Heart left ventricle (tissue), 13 donors: ENCODE results near the gene PHACTR1.

Source experiments
- POLR2A ChIP-seq, 2 donors: fragments of 450-650 bp; IDR thresholded peaks; one replicate each; pipeline ENCODE4 v1.6.1; 2017; ENCODE audit warnings: antibody characterized with exemption in 2 of 2, mild to moderate bottlenecking in 2 of 2, moderate library complexity in 2 of 2
- TF ChIP-seq, protein P1 (sequence below), 12 donors: fragments of 200-600 bp; sonication (generic) in 4 of 12; IDR thresholded peaks; one replicate each; pipeline versions ENCODE4 v1.5.0 to v1.8.0; 2018 to 2022; ENCODE audit warnings: antibody characterized with exemption in 12 of 12, mild to moderate bottlenecking in 5 of 12
- donor health status: ischemic (EF 13 %, LVEDD 7.1; RV severe dilation, severe dysfunction).
- donor health status: DM: no; HTN: yes; CAD: no.
- donor health status: DM: no; HTN: no; CAD: no.
- donor health status: ischemic (EF 25% LVEDD 6.9; RV normal size, moderate dysfunction).
- donor health status: ischemic (EF 25% LVEDD 5.7; RV mildly dilated, moderate dysfunction).
- donor health status: ischemic (EF 35%, LVEDD 5.7; RV mildly dilated, moderate dysfunction).
- donor health status: nonischemic (EF 11% LVEDD 7.7; RV severe dilation, severe dysfunction).
- donor health status: DM: yes; HTN: yes; CAD: no.
- donor health status: PGD.
- donor health status: ischemic (EF 29% LVEDD 5.4; RV normal size, mild dysfunction).
- donor health status: nonischemic (EF 23%, LVEDD 6.1; RV moderate dilation, normal function).

DNA sequence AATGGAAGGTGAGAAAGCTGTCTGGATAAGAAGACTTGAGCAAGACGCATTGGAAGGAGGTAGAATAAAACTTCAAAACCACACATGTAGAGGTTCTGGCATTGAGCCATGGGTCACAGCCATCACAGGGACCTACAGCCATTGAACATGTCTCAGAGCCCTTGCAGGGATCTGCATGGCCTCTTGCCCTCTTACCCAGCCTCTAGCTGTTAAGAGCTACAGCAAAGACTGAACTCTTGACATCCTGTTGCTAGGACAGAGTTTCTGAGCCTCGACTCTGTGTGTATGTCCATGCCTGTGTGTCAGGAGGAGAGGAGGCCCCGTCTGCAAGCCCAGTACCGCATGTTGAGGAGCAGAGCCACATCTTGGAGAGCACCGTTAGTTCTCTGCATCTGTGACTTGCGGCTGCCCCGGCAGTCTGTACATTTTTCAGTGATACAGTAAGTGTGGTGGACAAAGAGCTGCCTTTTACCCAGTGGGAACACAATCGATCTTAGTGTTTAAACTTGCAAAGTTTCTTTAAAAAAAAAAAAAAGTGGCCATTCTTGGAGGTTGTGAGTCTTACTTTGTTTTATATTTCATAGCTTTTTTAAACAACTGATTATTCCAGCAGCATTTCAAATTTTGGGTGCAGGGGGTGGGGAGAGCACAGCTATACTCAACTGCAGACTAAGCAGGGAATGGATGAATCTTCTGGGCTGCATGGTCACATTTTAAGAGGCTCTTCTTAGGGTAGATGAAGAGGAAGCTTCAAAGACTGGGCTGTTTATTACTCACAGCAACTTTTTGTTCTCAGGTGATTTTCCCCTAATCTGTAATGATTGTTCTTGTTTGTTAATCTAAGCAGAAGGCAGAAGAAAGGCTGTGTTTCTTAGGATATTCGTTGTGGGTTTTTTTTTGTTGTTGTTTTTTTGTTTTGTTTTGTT is 523.2 kb downstream of the PHACTR1 start:
- no peak for TF ChIP-seq POLR2A (IDR thresholded peaks at IDR 0.05)
- TF ChIP-seq, protein P1, sequence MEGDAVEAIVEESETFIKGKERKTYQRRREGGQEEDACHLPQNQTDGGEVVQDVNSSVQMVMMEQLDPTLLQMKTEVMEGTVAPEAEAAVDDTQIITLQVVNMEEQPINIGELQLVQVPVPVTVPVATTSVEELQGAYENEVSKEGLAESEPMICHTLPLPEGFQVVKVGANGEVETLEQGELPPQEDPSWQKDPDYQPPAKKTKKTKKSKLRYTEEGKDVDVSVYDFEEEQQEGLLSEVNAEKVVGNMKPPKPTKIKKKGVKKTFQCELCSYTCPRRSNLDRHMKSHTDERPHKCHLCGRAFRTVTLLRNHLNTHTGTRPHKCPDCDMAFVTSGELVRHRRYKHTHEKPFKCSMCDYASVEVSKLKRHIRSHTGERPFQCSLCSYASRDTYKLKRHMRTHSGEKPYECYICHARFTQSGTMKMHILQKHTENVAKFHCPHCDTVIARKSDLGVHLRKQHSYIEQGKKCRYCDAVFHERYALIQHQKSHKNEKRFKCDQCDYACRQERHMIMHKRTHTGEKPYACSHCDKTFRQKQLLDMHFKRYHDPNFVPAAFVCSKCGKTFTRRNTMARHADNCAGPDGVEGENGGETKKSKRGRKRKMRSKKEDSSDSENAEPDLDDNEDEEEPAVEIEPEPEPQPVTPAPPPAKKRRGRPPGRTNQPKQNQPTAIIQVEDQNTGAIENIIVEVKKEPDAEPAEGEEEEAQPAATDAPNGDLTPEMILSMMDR (IDR thresholded peaks at IDR 0.05) = no peak
